Left lung (tissue), 10 donors: ENCODE data around the gene GRHL3. TPM values are rescaled to one million over a fixed set of nuclear protein-coding genes. Genes with fewer than 3 reads are reported as not detected.

Experiments used
- ATAC-seq: fragments of 200-7000 bp; cut with Tn5 transposase; one replicate; pipeline ENCODE4 v1.9.1; 2020; ENCODE audit warnings: moderate library complexity
- DNase-seq, 4 donors: peaks; one replicate each; pipeline ENCODE4 v3.0.0-alpha.2; 2013 to 2020
- H3K27ac ChIP-seq, 2 donors: fragments of 200-600 bp; sonication (generic) in 1 of 2; one replicate each; pipeline versions ENCODE4 v1.5.0 to v1.8.0; 2020 to 2021
- H3K27me3 ChIP-seq, 2 donors: fragments of 200-600 bp; sonication (generic) in 1 of 2; one replicate each; pipeline versions ENCODE4 v1.5.0 to v1.8.0; 2020 to 2021
- H3K36me3 ChIP-seq, 2 donors: fragments of 200-600 bp; sonication (generic) in 1 of 2; one replicate each; pipeline versions ENCODE4 v1.5.0 to v1.8.0; 2020 to 2021
- H3K4me1 ChIP-seq, 2 donors: fragments of 200-600 bp; one replicate each; pipeline ENCODE4 v1.8.0; 2021
- H3K4me3 ChIP-seq, 2 donors: fragments of 200-600 bp; sonication (generic) in 1 of 2; one replicate each; pipeline versions ENCODE4 v1.5.0 to v1.8.0; 2020 to 2021; ENCODE audit warnings: mild to moderate bottlenecking in 1 of 2
- H3K9me3 ChIP-seq, 2 donors: fragments of 200-600 bp; sonication (generic) in 1 of 2; one replicate each; pipeline versions ENCODE4 v1.5.0 to v1.8.0; 2020 to 2021
- intact Hi-C, 2 donors: fragments of 100-400 bp; cut with DNase I; formaldehyde crosslinking; loops; one replicate each; pipeline versions ENCODE4 v1.11.2 to v1.14.2; 2022
- polyA plus RNA-seq, 6 donors: library from polyadenylated mRNA; unstranded; fragments of 120-200 nt; gene quantifications; one replicate each; pipeline ENCODE4 v1.2.1, GENCODE V29; 2013; ENCODE audit not compliant: insufficient read length in 6 of 6
- total RNA-seq, 2 donors: library from RNA; stranded (reverse); fragmentation: NEBNext Ultra II Directional; extraction: Animal tissue kit (Norgen Biotek cat#: 25700); gene quantifications; one replicate each; pipeline ENCODE4 v1.2.1, GENCODE V29; 2021
- TF ChIP-seq, protein P1 (sequence below), 2 donors: fragments of 200-600 bp; sonication (generic) in 1 of 2; IDR thresholded peaks; one replicate each; pipeline versions ENCODE4 v1.5.0 to v1.8.0; 2021; ENCODE audit warnings: antibody characterized with exemption in 2 of 2
- donor health status: DM: no; HTN: yes; CAD: no.
- donor health status: DM: no; HTN: no; CAD: no.

GRHL3 gene
- total and polyA plus RNA-seq, 8 donors: 0.20 to 1.6 (median 0.31) TPM; not detected in 1

DNA sequence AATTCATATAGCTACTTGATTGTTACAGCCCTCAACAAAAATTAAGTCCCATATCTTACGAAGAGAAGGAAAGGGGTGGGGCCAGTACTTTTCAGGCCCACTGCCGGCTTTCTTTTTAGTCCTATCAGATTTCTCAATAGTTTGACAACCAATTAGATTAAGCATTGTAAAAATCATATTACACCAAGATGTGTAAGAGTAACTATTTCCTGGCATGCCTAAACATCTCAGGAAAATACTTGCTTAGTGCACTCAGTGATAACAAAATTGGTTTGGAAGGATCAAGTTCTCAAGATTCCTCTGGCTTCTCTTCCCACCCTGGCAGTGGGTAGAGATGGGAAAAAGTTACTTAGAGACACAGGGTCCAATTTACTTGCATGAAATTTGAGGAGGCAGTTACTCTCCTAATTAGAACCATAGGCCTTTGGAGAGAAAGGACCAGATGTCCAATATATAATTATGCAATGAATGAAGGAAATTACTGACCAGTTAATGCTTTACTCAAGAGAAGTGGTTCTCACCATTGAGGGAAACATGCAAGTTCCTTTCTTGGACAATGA is 64.3 kb downstream of the GRHL3 start:
- intact Hi-C loops: loop anchor here in 1 of 2 donors (10.0 kb wide), 1 partner anchor 179 kb away; no protein-coding TSS in a partner anchor
- ATAC-seq (no peak), DNase-seq (no peak)
- Histone ChIP-seq H3K4me3 (no peak overlapping the region), H3K27ac (peak overlapping the region in 1 of 2 donors; percentile 91), H3K4me1 (peaks cover 5 to 32% of the 10 kb centered on the region in 2 donors), H3K9me3 (no peaks in the 10 kb centered on the region), H3K36me3 (peaks cover 0 to 15% of the 10 kb centered on the region in 2 donors), H3K27me3 (no peaks in the 10 kb centered on the region)
- TF ChIP-seq, protein P1, sequence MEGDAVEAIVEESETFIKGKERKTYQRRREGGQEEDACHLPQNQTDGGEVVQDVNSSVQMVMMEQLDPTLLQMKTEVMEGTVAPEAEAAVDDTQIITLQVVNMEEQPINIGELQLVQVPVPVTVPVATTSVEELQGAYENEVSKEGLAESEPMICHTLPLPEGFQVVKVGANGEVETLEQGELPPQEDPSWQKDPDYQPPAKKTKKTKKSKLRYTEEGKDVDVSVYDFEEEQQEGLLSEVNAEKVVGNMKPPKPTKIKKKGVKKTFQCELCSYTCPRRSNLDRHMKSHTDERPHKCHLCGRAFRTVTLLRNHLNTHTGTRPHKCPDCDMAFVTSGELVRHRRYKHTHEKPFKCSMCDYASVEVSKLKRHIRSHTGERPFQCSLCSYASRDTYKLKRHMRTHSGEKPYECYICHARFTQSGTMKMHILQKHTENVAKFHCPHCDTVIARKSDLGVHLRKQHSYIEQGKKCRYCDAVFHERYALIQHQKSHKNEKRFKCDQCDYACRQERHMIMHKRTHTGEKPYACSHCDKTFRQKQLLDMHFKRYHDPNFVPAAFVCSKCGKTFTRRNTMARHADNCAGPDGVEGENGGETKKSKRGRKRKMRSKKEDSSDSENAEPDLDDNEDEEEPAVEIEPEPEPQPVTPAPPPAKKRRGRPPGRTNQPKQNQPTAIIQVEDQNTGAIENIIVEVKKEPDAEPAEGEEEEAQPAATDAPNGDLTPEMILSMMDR (IDR thresholded peaks at IDR 0.05): no peak

DNA sequence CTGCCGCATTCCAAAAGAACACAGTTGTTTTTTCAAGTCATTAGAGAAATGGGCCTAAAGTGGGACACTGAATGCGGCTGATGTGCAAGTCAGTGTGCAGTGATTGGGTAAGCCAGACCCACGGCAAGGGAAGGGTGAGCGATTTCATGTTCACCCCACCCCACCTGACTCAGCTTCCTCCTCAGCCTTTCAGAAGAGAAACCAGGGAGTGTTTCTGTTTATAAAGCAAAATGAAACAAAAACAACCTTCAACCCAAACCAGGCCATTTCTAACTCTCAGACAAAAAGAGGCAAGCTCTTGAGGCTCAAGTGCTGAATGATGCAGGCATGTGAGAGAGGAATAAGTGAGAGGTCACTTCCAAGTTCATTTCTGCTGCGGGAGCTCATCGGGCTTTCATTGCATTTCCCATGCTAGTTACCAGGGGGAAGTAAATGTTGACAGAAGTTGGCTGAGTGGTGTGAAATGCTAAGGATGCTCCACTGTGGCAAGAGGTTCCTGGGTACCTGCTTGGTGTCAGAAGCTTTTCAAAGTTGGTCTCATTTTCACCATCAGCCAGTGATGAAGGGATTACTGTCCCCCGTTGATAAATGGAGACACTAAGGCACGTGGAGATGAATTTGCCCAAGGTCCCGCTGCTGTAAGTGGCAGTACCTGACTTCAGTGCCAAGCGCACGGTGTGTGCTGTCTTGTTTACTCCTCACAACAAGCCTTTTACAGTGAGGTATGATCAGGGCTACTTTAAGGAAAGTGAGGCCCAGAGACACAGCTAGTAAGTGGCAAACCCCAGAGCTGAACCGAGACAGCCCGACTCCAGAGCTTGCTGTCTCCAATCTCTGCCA is 65.3 kb downstream of the GRHL3 start:
- TF ChIP-seq, protein P1 (IDR thresholded peaks at IDR 0.05): no peak
- DNase-seq: peak in 1 of 4 donors; percentile 43
- Histone ChIP-seq H3K27me3 (no peaks in the 10 kb centered on the region), H3K4me3 (peak overlapping the region in 1 of 2 donors; percentile 24), H3K4me1 (peaks cover 5 to 39% of the 10 kb centered on the region in 2 donors), H3K27ac (peak overlapping the region in 1 of 2 donors; percentile 91), H3K9me3 (no peaks in the 10 kb centered on the region), H3K36me3 (peaks cover 0 to 5% of the 10 kb centered on the region in 2 donors)
- peak; percentile 74 for ATAC-seq
- intact Hi-C loops: loop anchor here in 1 of 2 donors (10.0 kb wide), 1 partner anchor 180 kb away; no protein-coding TSS in a partner anchor

DNA sequence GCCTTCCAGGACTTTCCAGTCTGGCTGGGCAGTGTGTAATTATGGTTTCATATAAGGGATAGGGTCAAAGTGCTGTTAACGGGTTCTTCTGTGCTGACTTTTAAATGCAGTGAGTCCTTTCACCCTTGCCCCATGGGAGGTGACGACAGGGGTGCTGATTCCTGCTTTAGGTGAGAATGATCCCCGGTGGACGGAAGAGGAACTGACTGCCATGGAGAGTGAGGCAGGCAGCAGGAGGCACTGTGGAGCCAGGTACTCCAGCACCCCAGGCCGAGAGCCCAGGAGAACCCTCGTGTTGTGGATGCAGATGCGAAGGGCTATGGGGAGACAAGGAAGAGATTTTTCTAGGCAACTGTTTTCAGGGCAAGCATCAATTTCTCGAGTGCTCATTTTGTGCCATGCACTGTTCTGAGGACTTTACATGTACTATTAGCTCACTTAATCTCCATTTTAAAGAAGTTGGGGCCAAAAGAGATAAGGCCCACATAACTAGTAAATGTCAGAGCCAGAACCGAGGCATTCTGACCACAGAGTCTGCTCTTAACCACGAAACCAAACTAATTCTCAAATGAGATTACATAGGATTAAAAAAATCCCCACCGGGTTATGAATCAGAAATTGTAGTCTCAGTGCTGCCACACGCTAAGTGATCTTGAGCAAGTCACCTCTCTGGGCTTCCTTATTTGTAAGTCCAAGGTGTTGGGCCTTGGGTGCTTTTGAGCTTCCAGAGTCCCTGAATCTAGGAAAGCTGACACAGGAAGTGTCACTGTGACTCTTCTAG is 66.2 kb downstream of the GRHL3 start:
- peaks cover 0 to 5% of the 10 kb centered on the region in 2 donors for H3K36me3 ChIP-seq
- no peak for DNase-seq
- intact Hi-C loops: loop anchor here in 1 of 2 donors (10.0 kb wide), 1 partner anchor 181 kb away; no protein-coding TSS in a partner anchor
- no peak overlapping the region for H3K4me3 ChIP-seq
- peaks cover 5 to 43% of the 10 kb centered on the region in 2 donors for H3K4me1 ChIP-seq
- H3K27me3 ChIP-seq: no peaks in the 10 kb centered on the region
- TF ChIP-seq, protein P1 (IDR thresholded peaks at IDR 0.05): peak in 1 of 2 donors; percentile 18
- no peaks in the 10 kb centered on the region for H3K9me3 ChIP-seq
- no peak for ATAC-seq
- H3K27ac ChIP-seq: peak overlapping the region in 1 of 2 donors; percentile 91

DNA sequence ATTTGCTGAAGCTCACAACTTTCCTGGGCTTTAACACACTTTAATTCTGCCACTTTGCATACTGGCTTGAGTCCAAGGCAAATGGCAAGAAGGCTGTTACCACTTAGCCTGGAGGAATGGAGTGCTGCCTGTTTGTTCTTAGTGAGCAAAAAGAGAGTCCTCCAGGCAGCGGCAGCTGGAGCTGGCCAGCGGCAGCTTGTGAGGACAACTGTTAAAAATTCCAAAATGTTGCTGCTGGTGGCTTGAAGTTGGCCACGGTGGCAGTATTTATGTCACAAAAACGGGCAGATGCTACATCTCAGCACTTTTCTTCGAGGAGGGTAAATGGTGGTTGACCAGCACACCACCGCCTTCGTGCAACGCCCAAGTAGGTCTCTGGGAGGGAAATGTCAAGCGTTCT is 67.1 kb downstream of the GRHL3 start:
- H3K4me3 ChIP-seq: no peak overlapping the region
- peaks cover 0 to 5% of the 10 kb centered on the region in 2 donors for H3K36me3 ChIP-seq
- TF ChIP-seq, protein P1 (IDR thresholded peaks at IDR 0.05): no peak
- no peaks in the 10 kb centered on the region for H3K9me3 ChIP-seq
- no peaks in the 10 kb centered on the region for H3K27me3 ChIP-seq
- H3K4me1 ChIP-seq: peaks cover 7 to 51% of the 10 kb centered on the region in 2 donors
- ATAC-seq (peak; percentile 74), DNase-seq (peak in 2 of 4 donors; percentile 54 to 74)
- no peak overlapping the region for H3K27ac ChIP-seq
- intact Hi-C loops: loop anchor here in 1 of 2 donors (10.0 kb wide), 1 partner anchor 181 kb away; no protein-coding TSS in a partner anchor
